Measurements from ENCODE around the gene RNF180. TPM values are rescaled to one million over a fixed set of nuclear protein-coding genes. Genes with fewer than 3 reads are reported as not detected.
"Not testable (repeated sequence)": the region's sequence is repeated elsewhere in the genome, so short reads cannot be mapped to it uniquely, and the experiment has no call there.

The RNF180 gene
- total and polyA plus RNA-seq, 8 donors: 9.7 to 14.6 (median 12.2) TPM

- DNase-seq (no peak), ATAC-seq (no peak)
- no peak overlapping the region for H3K4me3 ChIP-seq
- H3K4me1 ChIP-seq: no peaks in the 10 kb centered on the region
- H3K9me3 ChIP-seq: no peaks in the 10 kb centered on the region
- H3K27me3 ChIP-seq: no peaks in the 10 kb centered on the region
- TF ChIP-seq, protein P1, sequence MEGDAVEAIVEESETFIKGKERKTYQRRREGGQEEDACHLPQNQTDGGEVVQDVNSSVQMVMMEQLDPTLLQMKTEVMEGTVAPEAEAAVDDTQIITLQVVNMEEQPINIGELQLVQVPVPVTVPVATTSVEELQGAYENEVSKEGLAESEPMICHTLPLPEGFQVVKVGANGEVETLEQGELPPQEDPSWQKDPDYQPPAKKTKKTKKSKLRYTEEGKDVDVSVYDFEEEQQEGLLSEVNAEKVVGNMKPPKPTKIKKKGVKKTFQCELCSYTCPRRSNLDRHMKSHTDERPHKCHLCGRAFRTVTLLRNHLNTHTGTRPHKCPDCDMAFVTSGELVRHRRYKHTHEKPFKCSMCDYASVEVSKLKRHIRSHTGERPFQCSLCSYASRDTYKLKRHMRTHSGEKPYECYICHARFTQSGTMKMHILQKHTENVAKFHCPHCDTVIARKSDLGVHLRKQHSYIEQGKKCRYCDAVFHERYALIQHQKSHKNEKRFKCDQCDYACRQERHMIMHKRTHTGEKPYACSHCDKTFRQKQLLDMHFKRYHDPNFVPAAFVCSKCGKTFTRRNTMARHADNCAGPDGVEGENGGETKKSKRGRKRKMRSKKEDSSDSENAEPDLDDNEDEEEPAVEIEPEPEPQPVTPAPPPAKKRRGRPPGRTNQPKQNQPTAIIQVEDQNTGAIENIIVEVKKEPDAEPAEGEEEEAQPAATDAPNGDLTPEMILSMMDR (IDR thresholded peaks at IDR 0.05): no peak
- H3K36me3 ChIP-seq: no peaks in the 10 kb centered on the region
- intact Hi-C loops (cut with DNase I): no loop called here
- no peak overlapping the region for H3K27ac ChIP-seq
Observed at GRCh38 chr5:64213011-64213410, 47.4 kb downstream of the RNF180 start.

DNA sequence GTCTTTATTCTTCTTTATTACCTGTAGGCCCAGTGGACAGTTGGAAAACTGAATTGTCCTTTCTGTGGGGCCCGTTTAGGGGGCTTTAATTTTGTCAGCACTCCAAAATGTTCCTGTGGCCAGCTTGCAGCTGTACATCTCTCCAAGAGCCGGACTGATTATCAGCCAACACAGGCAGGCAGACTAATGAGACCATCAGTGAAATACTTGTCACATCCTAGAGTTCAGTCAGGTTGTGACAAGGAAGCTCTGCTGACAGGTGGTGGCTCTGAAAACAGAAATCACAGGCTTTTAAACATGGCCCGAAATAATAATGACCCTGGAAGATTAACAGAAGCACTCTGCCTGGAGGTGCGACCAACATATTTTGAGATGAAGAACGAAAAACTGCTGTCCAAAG, 47.9 kb downstream of the RNF180 start:
- TF ChIP-seq, protein P1 (IDR thresholded peaks at IDR 0.05): no peak
- no peak for DNase-seq
- Histone ChIP-seq H3K27me3 (no peaks in the 10 kb centered on the region), H3K4me1 (no peaks in the 10 kb centered on the region), H3K4me3 (no peak overlapping the region), H3K9me3 (no peaks in the 10 kb centered on the region), H3K36me3 (no peaks in the 10 kb centered on the region), H3K27ac (no peak overlapping the region)
- intact Hi-C loops (cut with DNase I): no loop called here
- ATAC-seq: no peak

DNA sequence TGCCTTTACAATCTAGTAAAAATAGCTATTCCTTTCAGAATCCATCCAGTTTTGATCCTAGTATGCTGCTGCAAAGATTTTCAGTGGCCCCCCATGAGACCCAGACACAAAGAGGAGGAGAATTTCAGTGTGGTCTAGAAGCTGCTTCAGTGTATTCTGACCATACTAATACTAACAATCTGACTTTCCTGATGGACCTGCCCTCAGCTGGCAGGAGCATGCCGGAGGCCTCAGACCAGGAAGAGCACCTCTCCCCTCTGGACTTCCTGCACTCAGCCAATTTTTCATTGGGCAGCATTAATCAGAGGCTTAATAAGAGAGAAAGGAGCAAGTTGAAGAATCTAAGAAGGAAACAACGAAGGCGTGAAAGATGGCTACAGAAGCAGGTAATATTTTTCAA, 48.5 kb downstream of the RNF180 start:
- Histone ChIP-seq H3K27me3 (no peaks in the 10 kb centered on the region), H3K4me3 (no peak overlapping the region), H3K4me1 (no peaks in the 10 kb centered on the region), H3K9me3 (no peaks in the 10 kb centered on the region), H3K36me3 (no peaks in the 10 kb centered on the region), H3K27ac (no peak overlapping the region)
- TF ChIP-seq, protein P1 (IDR thresholded peaks at IDR 0.05): no peak
- no peak for ATAC-seq
- DNase-seq: no peak
- intact Hi-C loops (cut with DNase I): no loop called here

DNA sequence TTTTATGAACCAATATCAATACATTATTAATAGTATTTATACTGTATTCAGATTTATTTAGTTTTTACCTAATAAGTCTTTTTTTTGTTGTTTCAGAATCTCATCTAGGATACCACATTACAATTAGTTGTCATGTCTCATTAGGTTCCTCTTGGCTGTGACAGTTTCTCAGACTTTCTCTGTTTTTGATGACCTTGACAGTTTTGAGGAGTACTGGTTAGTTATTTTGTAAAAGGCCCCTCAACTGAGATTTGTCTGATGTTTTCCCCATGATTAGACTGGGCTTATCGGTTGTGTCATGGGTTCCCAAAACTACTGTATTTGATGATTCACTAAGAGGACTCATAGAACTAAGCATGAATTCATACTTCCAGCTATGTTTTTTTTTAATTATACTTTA, 56.3 kb downstream of the RNF180 start:
- Histone ChIP-seq H3K4me1 (no peaks in the 10 kb centered on the region), H3K27ac (no peak overlapping the region), H3K4me3 (no peak overlapping the region), H3K27me3 (no peaks in the 10 kb centered on the region), H3K36me3 (no peaks in the 10 kb centered on the region), H3K9me3 (no peaks in the 10 kb centered on the region)
- TF ChIP-seq, protein P1 (IDR thresholded peaks at IDR 0.05): no peak
- intact Hi-C loops (cut with DNase I): no loop called here
- no peak for DNase-seq
- ATAC-seq: no peak

DNA sequence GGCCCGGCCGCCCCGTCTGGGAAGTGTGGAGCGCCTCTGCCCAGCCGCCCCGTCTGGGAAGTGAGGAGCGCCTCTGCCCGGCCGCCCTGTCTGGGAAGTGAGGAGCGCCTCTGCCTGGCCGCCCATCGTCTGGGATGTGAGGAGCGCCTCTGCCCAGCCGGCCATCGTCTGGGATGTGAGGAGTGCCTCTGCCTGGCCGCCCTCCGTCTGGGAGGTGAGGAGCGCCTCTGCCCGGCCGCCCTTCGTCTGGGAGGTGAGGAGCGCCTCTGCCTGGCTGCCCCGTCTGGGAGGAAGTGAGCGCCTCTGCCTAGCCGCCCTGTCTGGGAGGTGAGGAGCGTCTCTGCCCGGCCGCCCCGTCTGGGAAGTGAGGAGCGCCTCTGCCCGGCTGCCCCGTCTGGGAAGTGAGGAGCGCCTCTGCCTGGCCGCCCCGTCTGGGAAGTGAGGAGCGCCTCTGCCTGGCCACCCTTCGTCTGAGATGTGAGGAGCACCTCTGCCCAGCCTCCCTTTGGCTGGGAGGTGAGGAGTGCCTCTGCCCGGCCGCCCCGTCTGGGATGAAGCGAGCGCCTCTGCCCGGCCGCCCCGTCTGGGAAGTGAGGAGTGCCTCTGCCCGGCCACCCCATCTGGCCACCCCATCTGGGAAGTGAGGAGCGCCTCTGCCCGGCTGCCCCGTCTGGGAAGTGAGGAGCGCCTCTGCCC, 59.8 kb downstream of the RNF180 start:
- H3K36me3 ChIP-seq; ATAC-seq; H3K27me3 ChIP-seq; H3K27ac ChIP-seq; intact Hi-C loops (cut with DNase I); H3K4me1 ChIP-seq; H3K9me3 ChIP-seq; H3K4me3 ChIP-seq: not testable (repeated sequence)
- DNase-seq: peak in 1 of 4 donors; percentile 68

- H3K4me1 ChIP-seq; H3K27ac ChIP-seq; H3K27me3 ChIP-seq; H3K36me3 ChIP-seq; intact Hi-C loops (cut with DNase I); H3K4me3 ChIP-seq; ATAC-seq; H3K9me3 ChIP-seq: not testable (repeated sequence)
- peak in 1 of 4 donors; percentile 53 for DNase-seq
Observed at GRCh38 chr5:64227131-64227537, 61.5 kb downstream of the RNF180 start.

Measured in left lung (tissue), 10 donors.